ENCODE data around the gene C2CD2. TPM values are rescaled to one million over a fixed set of nuclear protein-coding genes. Genes with fewer than 3 reads are reported as not detected.

C2CD2 gene
- total RNA-seq, 1 experiment from 2014 or later = 12.6 TPM

DNA sequence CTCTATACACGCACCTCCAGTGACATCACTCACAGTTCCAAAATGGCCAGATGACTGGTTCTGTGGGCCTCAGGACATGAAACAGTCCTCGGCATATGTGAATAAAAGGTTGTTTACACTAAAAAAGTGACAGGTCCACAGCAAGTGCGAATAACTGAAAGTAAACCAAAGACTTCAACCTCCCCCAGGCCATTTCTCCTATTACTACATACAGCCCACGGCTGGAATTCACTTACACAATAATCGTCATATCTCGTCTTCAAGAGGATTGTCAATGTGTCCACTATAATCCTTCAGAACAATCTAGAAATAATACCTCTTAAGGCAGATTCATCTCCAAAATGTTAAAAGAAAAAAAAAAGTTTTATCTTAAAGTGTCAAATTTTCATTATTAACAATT is 72.8 kb downstream of the C2CD2 start:
- Histone ChIP-seq H3K9me3 (no peaks in the 10 kb centered on the region), H3K4me3 (ENCODE audit: low read depth, low read length) (no peak overlapping the region), H3K4me1 (peaks cover 9% of the 10 kb centered on the region; the same call in 1 of the 2 replicates), H3K27me3 (replicated peaks; ENCODE audit: control insufficient read depth, insufficient read depth, low read length) (no peaks in the 10 kb centered on the region), H3K36me3 (ENCODE audit: control insufficient read depth, insufficient read depth, low read length) (peaks cover 1% of the 10 kb centered on the region; the same call in 1 of the 2 replicates)
- Mint-ChIP-seq H3K27me3 (ENCODE audit: insufficient read depth, unreplicated experiment) (no peaks in the 10 kb centered on the region), H3K9me3 (ENCODE audit: unreplicated experiment) (no peaks in the 10 kb centered on the region), H3K4me3 (ENCODE audit: unreplicated experiment) (peak overlapping the region; percentile 30), H3K4me1 (ENCODE audit: low read depth, unreplicated experiment) (no peaks in the 10 kb centered on the region), H3K27ac (ENCODE audit: unreplicated experiment) (no peak overlapping the region), H3K36me3 (ENCODE audit: insufficient read depth, unreplicated experiment) (no peaks in the 10 kb centered on the region)
- no peak for DNase-seq
- no TSS peak for BruUV-seq (replicated peaks)
- TF ChIP-seq, protein P1, sequence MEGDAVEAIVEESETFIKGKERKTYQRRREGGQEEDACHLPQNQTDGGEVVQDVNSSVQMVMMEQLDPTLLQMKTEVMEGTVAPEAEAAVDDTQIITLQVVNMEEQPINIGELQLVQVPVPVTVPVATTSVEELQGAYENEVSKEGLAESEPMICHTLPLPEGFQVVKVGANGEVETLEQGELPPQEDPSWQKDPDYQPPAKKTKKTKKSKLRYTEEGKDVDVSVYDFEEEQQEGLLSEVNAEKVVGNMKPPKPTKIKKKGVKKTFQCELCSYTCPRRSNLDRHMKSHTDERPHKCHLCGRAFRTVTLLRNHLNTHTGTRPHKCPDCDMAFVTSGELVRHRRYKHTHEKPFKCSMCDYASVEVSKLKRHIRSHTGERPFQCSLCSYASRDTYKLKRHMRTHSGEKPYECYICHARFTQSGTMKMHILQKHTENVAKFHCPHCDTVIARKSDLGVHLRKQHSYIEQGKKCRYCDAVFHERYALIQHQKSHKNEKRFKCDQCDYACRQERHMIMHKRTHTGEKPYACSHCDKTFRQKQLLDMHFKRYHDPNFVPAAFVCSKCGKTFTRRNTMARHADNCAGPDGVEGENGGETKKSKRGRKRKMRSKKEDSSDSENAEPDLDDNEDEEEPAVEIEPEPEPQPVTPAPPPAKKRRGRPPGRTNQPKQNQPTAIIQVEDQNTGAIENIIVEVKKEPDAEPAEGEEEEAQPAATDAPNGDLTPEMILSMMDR (IDR thresholded peaks at IDR 0.05; ENCODE audit: insufficient read depth in 1 of 2, low read depth in 1 of 2, low read length in 1 of 2, severe bottlenecking in 1 of 2, unreplicated experiment in 1 of 2) = no peak
- intact Hi-C loops (cut with micrococcal nuclease; ENCODE audit: unreplicated experiment) = no loop called here
- POLR2A ChIA-PET = no interaction called here
- CTCF ChIA-PET = no interaction called here

DNA sequence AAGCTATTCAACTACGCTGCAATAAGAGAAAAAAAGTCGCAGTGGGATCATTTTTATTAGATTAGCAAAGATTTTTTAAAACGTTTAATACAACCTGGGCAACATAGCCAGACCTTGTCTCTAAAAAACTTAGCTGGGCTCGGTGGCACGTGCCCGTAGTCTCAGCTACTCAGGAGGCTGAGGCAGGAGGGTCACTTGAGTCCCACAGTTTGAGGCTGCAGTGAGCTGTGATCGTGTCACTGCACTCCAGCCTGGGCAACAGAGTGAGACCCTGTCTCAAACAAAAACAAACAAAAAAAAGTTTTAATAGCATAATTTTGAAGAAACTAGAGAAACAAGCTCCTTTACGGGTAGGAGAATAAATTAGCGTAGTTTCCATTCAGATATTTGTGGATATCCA is 73.7 kb downstream of the C2CD2 start:
- BruUV-seq (replicated peaks) = TSS peak; percentile 73
- no peaks in the 10 kb centered on the region for H3K9me3 Mint-ChIP-seq (ENCODE audit: unreplicated experiment)
- H3K4me1 Mint-ChIP-seq (ENCODE audit: low read depth, unreplicated experiment) = no peaks in the 10 kb centered on the region
- H3K27me3 ChIP-seq (replicated peaks; ENCODE audit: control insufficient read depth, insufficient read depth, low read length) = no peaks in the 10 kb centered on the region
- CTCF ChIA-PET = interaction anchor here (1.5 kb wide), 1 partner anchor 64 kb away, joined by 3 read pairs; no protein-coding TSS in a partner anchor
- no peaks in the 10 kb centered on the region for H3K36me3 Mint-ChIP-seq (ENCODE audit: insufficient read depth, unreplicated experiment)
- intact Hi-C loops (cut with micrococcal nuclease; ENCODE audit: unreplicated experiment) = no loop called here
- no peaks in the 10 kb centered on the region for H3K9me3 ChIP-seq
- no peaks in the 10 kb centered on the region for H3K27me3 Mint-ChIP-seq (ENCODE audit: insufficient read depth, unreplicated experiment)
- peaks cover 1% of the 10 kb centered on the region; the same call in 1 of the 2 replicates for H3K36me3 ChIP-seq (ENCODE audit: control insufficient read depth, insufficient read depth, low read length)
- DNase-seq = no peak
- TF ChIP-seq, protein P1 (IDR thresholded peaks at IDR 0.05; ENCODE audit: insufficient read depth in 1 of 2, low read depth in 1 of 2, low read length in 1 of 2, severe bottlenecking in 1 of 2, unreplicated experiment in 1 of 2) = no peak
- H3K4me3 Mint-ChIP-seq (ENCODE audit: unreplicated experiment) = peak overlapping the region; percentile 83
- H3K27ac Mint-ChIP-seq (ENCODE audit: unreplicated experiment) = peak overlapping the region; percentile 88
- H3K4me1 ChIP-seq = peaks cover 9% of the 10 kb centered on the region; the same call in 1 of the 2 replicates
- H3K4me3 ChIP-seq (ENCODE audit: low read depth, low read length) = no peak overlapping the region; the same call in 1 of the 2 replicates
- POLR2A ChIA-PET = interaction anchor here (0.5 kb wide), 1 partner anchor 69 kb away, joined by 3 read pairs; no protein-coding TSS in a partner anchor

DNA sequence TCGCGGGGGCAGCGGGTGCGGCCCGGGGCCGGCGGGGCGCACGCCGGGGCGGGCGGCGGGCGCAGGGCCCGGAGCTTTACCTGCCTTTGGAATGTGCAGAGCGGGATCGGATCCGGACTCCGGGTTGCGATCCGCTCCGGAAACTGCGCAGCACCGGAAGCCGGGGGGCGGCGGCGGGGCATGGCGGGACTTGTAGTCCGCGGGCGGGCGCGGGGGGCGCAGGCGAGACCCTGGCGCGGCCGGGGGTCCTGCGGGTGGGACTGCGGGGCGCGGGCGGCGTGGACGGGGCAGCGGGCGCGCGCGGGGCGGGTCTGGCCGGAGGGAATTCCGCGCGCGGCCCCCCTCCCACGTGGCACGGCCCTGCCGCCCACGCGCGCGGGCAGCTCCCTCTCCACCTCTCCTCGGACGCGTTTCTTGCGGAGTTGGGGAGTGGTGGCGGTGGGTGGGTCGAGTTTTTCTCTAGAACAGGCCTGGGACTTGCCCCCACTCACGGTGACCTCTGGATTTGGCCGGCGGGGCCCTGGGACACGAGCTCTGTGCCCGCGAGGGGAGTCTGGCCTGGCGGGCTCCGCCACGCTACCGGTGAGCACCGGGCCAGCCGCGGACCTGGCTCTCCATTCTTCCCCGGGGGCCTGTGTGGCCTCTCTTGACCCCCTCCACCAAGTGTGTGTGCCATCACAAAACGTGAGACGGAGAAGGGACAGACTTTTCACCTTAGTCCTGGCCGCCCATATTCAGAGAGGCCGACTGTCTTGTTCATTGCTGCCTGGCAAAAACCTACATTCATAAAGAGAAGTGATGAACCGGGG is 74.4 kb downstream of the C2CD2 start, which contains the start of gene PRDM15:
Gene PRDM15, minus strand, starts transcription at position 155 of the 809 bp plus-strand sequence. CDS start 18,981 bp downstream, outside the sequence.
- Mint-ChIP-seq H3K36me3 (ENCODE audit: insufficient read depth, unreplicated experiment) (no peaks in the 10 kb centered on the region), H3K4me1 (ENCODE audit: low read depth, unreplicated experiment) (no peaks in the 10 kb centered on the region), H3K4me3 (ENCODE audit: unreplicated experiment) (peak within 1 kb of the TSS; percentile 83), H3K27me3 (ENCODE audit: insufficient read depth, unreplicated experiment) (no peaks in the 10 kb centered on the region), H3K9me3 (ENCODE audit: unreplicated experiment) (no peaks in the 10 kb centered on the region), H3K27ac (ENCODE audit: unreplicated experiment) (peak within 1 kb of the TSS; percentile 88)
- Histone ChIP-seq H3K36me3 (ENCODE audit: control insufficient read depth, insufficient read depth, low read length) (peaks cover 1% of the 10 kb centered on the region; the same call in 1 of the 2 replicates), H3K4me1 (peaks cover 9% of the 10 kb centered on the region; the same call in 1 of the 2 replicates), H3K9me3 (no peaks in the 10 kb centered on the region), H3K27me3 (replicated peaks; ENCODE audit: control insufficient read depth, insufficient read depth, low read length) (no peaks in the 10 kb centered on the region), H3K4me3 (ENCODE audit: low read depth, low read length) (peak within 1 kb of the TSS; percentile 84)
- no TSS peak for BruUV-seq (replicated peaks)
- peak; percentile 86 to 87 for DNase-seq
- ChIA-PET CTCF (interaction anchor here (1.5 kb wide), 1 partner anchor 63 kb away, joined by 3 read pairs; no protein-coding TSS in a partner anchor), POLR2A (interaction anchor here (0.7 kb wide), 1 partner anchor 326 kb away, joined by 4 read pairs; no protein-coding TSS in a partner anchor)
- TF ChIP-seq, protein P1 (IDR thresholded peaks at IDR 0.05; ENCODE audit: insufficient read depth in 1 of 2, low read depth in 1 of 2, low read length in 1 of 2, severe bottlenecking in 1 of 2, unreplicated experiment in 1 of 2) = no peak
- intact Hi-C loops (cut with micrococcal nuclease; ENCODE audit: unreplicated experiment) = loop anchor here (2.0 to 5.0 kb wide), 2 partner anchors 47 to 133 kb away; partner anchors contain the start of gene ZBTB21

Data from Caco-2 (cell line).